ENCODE measurements around the gene HLA-F. TPM values are rescaled to one million over a fixed set of nuclear protein-coding genes. Genes with fewer than 3 reads are reported as not detected.

The HLA-F gene
- total and polyA plus RNA-seq, 4 donors = 76.2 to 451 (median 153) TPM

DNA sequence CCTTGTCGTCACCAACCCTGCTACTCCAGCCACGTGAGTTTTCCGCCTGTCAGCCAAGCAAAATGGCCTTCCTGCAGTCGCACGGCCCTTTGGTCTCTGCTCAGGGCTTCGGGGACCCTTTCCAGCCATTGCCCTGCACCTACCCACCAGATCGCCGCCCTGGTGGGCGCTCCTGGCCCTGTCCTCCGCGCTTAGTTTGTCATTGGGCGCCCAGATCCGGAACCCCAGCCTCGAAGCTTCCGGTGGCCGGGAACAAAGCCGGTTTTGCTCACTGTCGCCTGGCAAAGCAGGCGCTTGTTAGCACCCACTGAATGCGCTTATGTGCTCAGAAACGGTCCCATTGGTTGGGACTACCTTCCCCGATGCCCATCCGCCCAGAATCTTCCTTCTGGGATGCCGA lies 42.8 kb upstream of the HLA-F start:
- WGBS, 2 donors = 58 to 89% methylated on average over 24 of the region's 24 CpGs
- ATAC-seq (ENCODE audit: insufficient read depth, low FRiP score) = no peak
- DNase-seq = no peak
- TF ChIP-seq, protein P1, sequence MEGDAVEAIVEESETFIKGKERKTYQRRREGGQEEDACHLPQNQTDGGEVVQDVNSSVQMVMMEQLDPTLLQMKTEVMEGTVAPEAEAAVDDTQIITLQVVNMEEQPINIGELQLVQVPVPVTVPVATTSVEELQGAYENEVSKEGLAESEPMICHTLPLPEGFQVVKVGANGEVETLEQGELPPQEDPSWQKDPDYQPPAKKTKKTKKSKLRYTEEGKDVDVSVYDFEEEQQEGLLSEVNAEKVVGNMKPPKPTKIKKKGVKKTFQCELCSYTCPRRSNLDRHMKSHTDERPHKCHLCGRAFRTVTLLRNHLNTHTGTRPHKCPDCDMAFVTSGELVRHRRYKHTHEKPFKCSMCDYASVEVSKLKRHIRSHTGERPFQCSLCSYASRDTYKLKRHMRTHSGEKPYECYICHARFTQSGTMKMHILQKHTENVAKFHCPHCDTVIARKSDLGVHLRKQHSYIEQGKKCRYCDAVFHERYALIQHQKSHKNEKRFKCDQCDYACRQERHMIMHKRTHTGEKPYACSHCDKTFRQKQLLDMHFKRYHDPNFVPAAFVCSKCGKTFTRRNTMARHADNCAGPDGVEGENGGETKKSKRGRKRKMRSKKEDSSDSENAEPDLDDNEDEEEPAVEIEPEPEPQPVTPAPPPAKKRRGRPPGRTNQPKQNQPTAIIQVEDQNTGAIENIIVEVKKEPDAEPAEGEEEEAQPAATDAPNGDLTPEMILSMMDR (IDR thresholded peaks at IDR 0.05; ENCODE audit: control extremely low read depth, extremely low read depth) = no peak
- Histone ChIP-seq H3K9me3 (ENCODE audit: control insufficient read depth in 4 of 4, insufficient read depth in 3 of 4, low read length in 3 of 4) (no peaks in the 10 kb centered on the region), H3K36me3 (ENCODE audit: control insufficient read depth in 4 of 4, insufficient read depth in 4 of 4, low read length in 4 of 4) (no peaks in the 10 kb centered on the region), H3K27me3 (ENCODE audit: control insufficient read depth in 3 of 3, insufficient read depth in 3 of 3, low read length in 2 of 3) (no peaks in the 10 kb centered on the region), H3K4me1 (ENCODE audit: control insufficient read depth in 5 of 5, insufficient read depth in 5 of 5, low read length in 5 of 5) (peaks cover 0 to 5% (median 0%) of the 10 kb centered on the region in 5 donors), H3K4me3 (no peak overlapping the region), H3K27ac (ENCODE audit: low read depth in 1 of 2, low read length in 1 of 2) (no peak overlapping the region), H3K9ac (ENCODE audit: insufficient read depth in 1 of 2, low read length in 2 of 2) (no peak overlapping the region)

DNA sequence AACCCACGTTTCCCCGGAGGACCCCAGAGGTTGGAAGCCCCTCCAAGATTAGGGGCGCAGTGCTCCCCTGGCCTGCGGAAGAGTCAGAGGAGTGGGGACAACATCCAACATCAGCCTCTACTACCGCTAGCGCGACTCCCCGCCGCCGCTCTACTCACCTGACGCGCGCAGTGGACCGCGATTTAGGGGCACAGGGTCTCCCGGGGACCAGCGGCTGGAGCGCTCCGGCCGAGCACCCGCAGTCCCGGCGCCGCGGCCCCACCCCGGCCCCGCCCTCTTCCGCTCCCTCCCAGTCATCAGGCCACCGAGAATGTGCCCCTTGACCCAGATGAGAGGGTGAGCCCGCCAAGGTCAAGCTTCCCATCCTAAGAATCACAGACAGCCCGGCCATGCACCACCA lies 42.3 kb upstream of the HLA-F start, which contains the start of gene ZFP57:
ZFP57 (minus strand) TSS at position 249 of the 400 bp plus-strand sequence. CDS start 4,149 bp downstream, outside the sequence.
- Histone ChIP-seq H3K4me1 (ENCODE audit: control insufficient read depth in 5 of 5, insufficient read depth in 5 of 5, low read length in 5 of 5) (peaks cover 0 to 5% (median 0%) of the 10 kb centered on the region in 5 donors), H3K36me3 (ENCODE audit: control insufficient read depth in 4 of 4, insufficient read depth in 4 of 4, low read length in 4 of 4) (no peaks in the 10 kb centered on the region), H3K27me3 (ENCODE audit: control insufficient read depth in 3 of 3, insufficient read depth in 3 of 3, low read length in 2 of 3) (no peaks in the 10 kb centered on the region), H3K9me3 (ENCODE audit: control insufficient read depth in 4 of 4, insufficient read depth in 3 of 4, low read length in 3 of 4) (no peaks in the 10 kb centered on the region), H3K27ac (ENCODE audit: low read depth in 1 of 2, low read length in 1 of 2) (no peak within 1 kb of the TSS), H3K9ac (ENCODE audit: insufficient read depth in 1 of 2, low read length in 2 of 2) (no peak within 1 kb of the TSS), H3K4me3 (peak within 1 kb of the TSS; percentile 14)
- TF ChIP-seq, protein P1 (IDR thresholded peaks at IDR 0.05; ENCODE audit: control extremely low read depth, extremely low read depth) = no peak
- 41 to 83% methylated on average over 30 to 31 of the region's 31 CpGs for WGBS, 2 donors
- ATAC-seq (ENCODE audit: insufficient read depth, low FRiP score) (peak; percentile 41), DNase-seq (no peak)

DNA sequence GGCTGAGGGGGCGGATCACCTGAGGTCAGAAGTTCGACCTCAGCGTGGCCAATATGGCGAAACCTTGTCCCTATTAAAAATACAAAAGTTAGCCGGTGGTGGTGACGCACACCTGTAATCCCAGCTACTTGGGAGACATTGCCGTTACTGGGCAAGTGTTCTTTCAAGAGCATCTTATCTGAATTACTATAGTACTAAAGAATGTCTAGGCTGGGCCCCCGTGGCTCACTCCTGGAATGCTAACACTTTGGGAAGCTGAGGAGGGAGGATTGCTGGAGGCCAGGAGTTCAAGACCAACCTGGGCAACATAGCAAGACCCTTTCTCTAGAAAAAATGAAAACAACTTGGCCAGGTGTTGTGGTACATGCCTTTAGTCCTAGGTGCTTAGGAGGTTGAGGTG lies 41.4 kb upstream of the HLA-F start:
- H3K4me3 ChIP-seq = no peak overlapping the region
- H3K4me1 ChIP-seq (ENCODE audit: control insufficient read depth in 5 of 5, insufficient read depth in 5 of 5, low read length in 5 of 5) = peaks cover 0 to 2% (median 0%) of the 10 kb centered on the region in 5 donors
- TF ChIP-seq, protein P1 (IDR thresholded peaks at IDR 0.05; ENCODE audit: control extremely low read depth, extremely low read depth) = no peak
- WGBS, 2 donors = 92% methylated on average over 8 of the region's 8 CpGs
- no peaks in the 10 kb centered on the region for H3K27me3 ChIP-seq (ENCODE audit: control insufficient read depth in 3 of 3, insufficient read depth in 3 of 3, low read length in 2 of 3)
- H3K27ac ChIP-seq (ENCODE audit: low read depth in 1 of 2, low read length in 1 of 2) = no peak overlapping the region
- ATAC-seq (ENCODE audit: insufficient read depth, low FRiP score) (no peak), DNase-seq (no peak)
- H3K9ac ChIP-seq (ENCODE audit: insufficient read depth in 1 of 2, low read length in 2 of 2) = no peak overlapping the region
- no peaks in the 10 kb centered on the region for H3K9me3 ChIP-seq (ENCODE audit: control insufficient read depth in 4 of 4, insufficient read depth in 3 of 4, low read length in 3 of 4)
- H3K36me3 ChIP-seq (ENCODE audit: control insufficient read depth in 4 of 4, insufficient read depth in 4 of 4, low read length in 4 of 4) = no peaks in the 10 kb centered on the region

Measured in lung (tissue), 12 donors.